PC-9 (cell line): Measurements from ENCODE around the gene COL27A1. TPM values are rescaled to one million over a fixed set of nuclear protein-coding genes. Genes with fewer than 3 reads are reported as not detected.
"Not testable (repeated sequence)": the region's sequence is repeated elsewhere in the genome, so short reads cannot be mapped to it uniquely, and the experiment has no call there.

Experiments used
- BruUV-seq: library from RNA; stranded (reverse); fragments of 400-500 nt; replicated peaks from 2 replicates; lab custom pipeline; 2021; lab: Mats Ljungman, UMichigan
- CTCF ChIA-PET: fragments of 300-600 bp; sonication (Branson Sonifier 250); formaldehyde crosslinking; loops from one replicate; lab custom pipeline; 2022; ENCODE audit warnings: antibody characterized with exemption; lab: Charles Lee
- POLR2A ChIA-PET: fragments of 300-600 bp; sonication (Branson Sonifier 250); formaldehyde crosslinking; loops from one replicate; lab custom pipeline; 2022; ENCODE audit warnings: antibody characterized with exemption; ENCODE audit not compliant: unreplicated experiment; lab: Charles Lee
- DNase-seq, 2 experiments: peaks; one replicate each; pipeline versions ENCODE4 v3.0.0 to v3.0.0-alpha.2; 2015 to 2022; ENCODE audit warnings: mixed read lengths in 1 of 2
- H2AFZ ChIP-seq: fragments of 200-600 bp; sonication (generic); 2 replicates; pipeline ENCODE4 v1.8.1; 2017; ENCODE audit warnings: antibody characterized with exemption
- H3F3A ChIP-seq: fragments of 200-600 bp; sonication (generic); 2 replicates; pipeline ENCODE4 v1.8.1; 2017; ENCODE audit warnings: antibody characterized with exemption, mild to moderate bottlenecking, low read depth; ENCODE audit not compliant: insufficient read depth
- H3K27ac ChIP-seq: fragments of 200-600 bp; sonication (generic); 2 replicates; pipeline ENCODE4 v1.6.1; 2016; ENCODE audit warnings: mixed run types
- H3K27me3 ChIP-seq: fragments of 200-600 bp; sonication (generic); 2 replicates; pipeline ENCODE4 v1.6.1; 2016; ENCODE audit warnings: low read depth, mixed run types; ENCODE audit not compliant: insufficient read depth
- H3K36me3 ChIP-seq: fragments of 200-600 bp; sonication (generic); 2 replicates; pipeline ENCODE4 v1.6.1; 2016; ENCODE audit warnings: low read depth, mixed run types
- H3K4me1 ChIP-seq: fragments of 200-600 bp; sonication (generic); replicated peaks from 2 replicates; pipeline ENCODE4 v1.6.1; 2016; ENCODE audit warnings: mixed run types; ENCODE audit not compliant: insufficient read depth
- H3K4me2 ChIP-seq: fragments of 200-600 bp; sonication (generic); 2 replicates; pipeline ENCODE4 v1.6.1; 2017; ENCODE audit warnings: mixed run types
- H3K4me3 ChIP-seq: fragments of 200-600 bp; sonication (generic); 2 replicates; pipeline ENCODE4 v1.6.1; 2016; ENCODE audit warnings: mixed run types
- H3K79me2 ChIP-seq: fragments of 200-600 bp; sonication (generic); 2 replicates; pipeline ENCODE4 v1.6.1; 2017; ENCODE audit warnings: low read depth, mixed run types
- H3K9me2 ChIP-seq: fragments of 200-600 bp; sonication (generic); 2 replicates; pipeline ENCODE4 v1.8.1; 2017; ENCODE audit warnings: mild to moderate bottlenecking; ENCODE audit not compliant: insufficient read depth
- H3K9me3 ChIP-seq: fragments of 200-600 bp; sonication (generic); 2 replicates; pipeline ENCODE4 v1.8.1; 2016; ENCODE audit warnings: low read depth; ENCODE audit not compliant: insufficient read depth
- H4K20me1 ChIP-seq: fragments of 200-600 bp; sonication (generic); 2 replicates; pipeline ENCODE4 v1.8.1; 2017; ENCODE audit not compliant: insufficient read depth
- CTCF ChIP-seq: fragments of 200-600 bp; sonication (generic); conservative IDR thresholded peaks from 2 replicates; pipeline ENCODE4 v1.6.1; 2017; ENCODE audit warnings: mixed run types, antibody characterized with exemption, mild to moderate bottlenecking, moderate library complexity
- EZH2 ChIP-seq: fragments of 200-600 bp; sonication (generic); IDR thresholded peaks from 2 replicates; pipeline ENCODE4 v1.8.0; 2017; ENCODE audit warnings: antibody characterized with exemption, low read depth
- intact Hi-C: fragments of 100-400 bp; cut with micrococcal nuclease; formaldehyde crosslinking; loops from one replicate; pipeline ENCODE4 v1.10.0; 2022; ENCODE audit not compliant: unreplicated experiment
- total RNA-seq: library from RNA; stranded (reverse); gene quantifications from 2 replicates; pipeline ENCODE4 v1.2.3, GENCODE V29; 2021

COL27A1 gene
- total RNA-seq, 1 experiment from 2014 or later = 0.39 TPM

- no peaks in the 10 kb centered on the region for H3F3A ChIP-seq
- H2AFZ ChIP-seq = peak overlapping the region; percentile 56
- H3K4me3 ChIP-seq = no peak overlapping the region
- no peaks in the 10 kb centered on the region for H4K20me1 ChIP-seq
- peaks cover 6% of the 10 kb centered on the region; the same call in 1 of the 2 replicates for H3K4me1 ChIP-seq
- ChIA-PET POLR2A (no interaction called here), CTCF (no interaction called here)
- no peak overlapping the region for H3K4me2 ChIP-seq
- H3K9me3 ChIP-seq = no peaks in the 10 kb centered on the region
- no peak for DNase-seq
- BruUV-seq = no TSS peak
- H3K9me2 ChIP-seq = no peaks in the 10 kb centered on the region
- no peaks in the 10 kb centered on the region for H3K36me3 ChIP-seq
- H3K79me2 ChIP-seq = no peaks in the 10 kb centered on the region
- intact Hi-C loops = no loop called here
- H3K27me3 ChIP-seq = no peaks in the 10 kb centered on the region
- no peak overlapping the region for H3K27ac ChIP-seq
- TF ChIP-seq EZH2 = no peak
- TF ChIP-seq CTCF = no peak
Measured at GRCh38 chr9:114317665-114318357, 162.5 kb downstream of the COL27A1 start.

- no TSS peak for BruUV-seq
- Histone ChIP-seq H4K20me1 (no peaks in the 10 kb centered on the region), H3K4me2 (no peak overlapping the region), H3K27me3 (no peaks in the 10 kb centered on the region), H2AFZ (no peak overlapping the region), H3F3A (no peaks in the 10 kb centered on the region), H3K4me3 (no peak overlapping the region), H3K27ac (no peak overlapping the region), H3K4me1 (peaks cover 6% of the 10 kb centered on the region; the same call in 1 of the 2 replicates), H3K9me3 (no peaks in the 10 kb centered on the region), H3K36me3 (no peaks in the 10 kb centered on the region), H3K9me2 (no peaks in the 10 kb centered on the region), H3K79me2 (no peaks in the 10 kb centered on the region)
- ChIA-PET CTCF (no interaction called here), POLR2A (no interaction called here)
- intact Hi-C loops = no loop called here
- DNase-seq = no peak
- TF ChIP-seq EZH2 (no peak), CTCF (no peak)
Measured at GRCh38 chr9:114318416-114318815, 163.1 kb downstream of the COL27A1 start.

DNA sequence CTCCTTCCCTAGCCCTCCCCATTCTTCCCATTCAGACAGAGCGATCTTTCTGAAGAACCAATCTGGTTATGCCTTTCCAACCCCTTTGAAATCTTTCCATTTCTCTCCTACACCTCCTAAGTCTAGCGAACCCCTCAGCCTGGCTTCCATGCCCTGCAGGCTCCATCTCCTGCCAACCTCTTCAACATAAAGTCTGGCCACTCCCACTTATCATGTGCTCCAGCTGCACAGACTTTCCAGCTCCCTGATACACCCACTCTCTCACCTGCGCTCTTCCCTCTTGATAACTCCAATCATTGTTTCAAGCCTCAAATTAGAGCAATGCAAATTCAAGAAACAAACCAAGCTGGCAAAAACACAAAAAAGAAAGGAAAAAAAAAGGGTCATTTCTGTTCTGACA lies 163.8 kb downstream of the COL27A1 start:
- BruUV-seq = no TSS peak

DNA sequence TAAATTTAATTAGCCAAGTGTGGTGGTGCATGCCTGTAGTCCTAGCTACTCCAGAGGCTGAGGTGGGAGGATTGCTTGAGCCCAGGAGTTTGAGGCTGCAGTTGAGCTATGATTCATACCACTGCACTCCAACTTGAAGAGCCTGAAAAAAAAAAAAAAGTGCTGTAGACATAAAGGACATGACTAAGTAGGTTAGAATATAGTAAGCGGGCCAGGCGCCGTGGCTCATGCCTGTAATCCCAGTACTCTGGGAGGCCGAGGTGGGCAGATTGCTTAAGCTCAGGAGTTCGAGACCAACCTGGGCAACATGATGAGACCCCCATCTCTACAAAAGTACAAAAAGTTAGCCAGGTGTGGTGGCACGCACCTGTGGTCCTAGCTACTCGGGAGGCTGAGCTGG lies 165.4 kb downstream of the COL27A1 start:
- POLR2A ChIA-PET = interaction anchor here (0.6 kb wide), 1 partner anchor 1873 kb away, joined by 3 read pairs; no protein-coding TSS in a partner anchor
- H3K36me3 ChIP-seq, H3K9me3 ChIP-seq, H3K27ac ChIP-seq, intact Hi-C loops, H3K9me2 ChIP-seq, H3K4me2 ChIP-seq, CTCF ChIA-PET, H3K4me3 ChIP-seq, H3K4me1 ChIP-seq, H3K27me3 ChIP-seq, BruUV-seq, H3F3A ChIP-seq, H4K20me1 ChIP-seq, DNase-seq, H2AFZ ChIP-seq, H3K79me2 ChIP-seq: not testable (repeated sequence)

More for the DNA sequence above, 163.8 kb downstream of the COL27A1 start:
- intact Hi-C loops = no loop called here
- no peaks in the 10 kb centered on the region for H3F3A ChIP-seq
- no peaks in the 10 kb centered on the region for H3K36me3 ChIP-seq
- ChIA-PET CTCF (no interaction called here), POLR2A (no interaction called here)
- no peaks in the 10 kb centered on the region for H3K79me2 ChIP-seq
- H4K20me1 ChIP-seq = no peaks in the 10 kb centered on the region
- TF ChIP-seq EZH2 = no peak
- TF ChIP-seq CTCF = no peak
- H3K27ac ChIP-seq = no peak overlapping the region
- H3K4me3 ChIP-seq = no peak overlapping the region
- no peak overlapping the region for H3K4me2 ChIP-seq
- no peaks in the 10 kb centered on the region for H3K9me2 ChIP-seq
- peaks cover 4% of the 10 kb centered on the region; the same call in 1 of the 2 replicates for H3K27me3 ChIP-seq
- H3K4me1 ChIP-seq = peaks cover 6% of the 10 kb centered on the region; the same call in 1 of the 2 replicates
- no peak for DNase-seq
- H3K9me3 ChIP-seq = no peaks in the 10 kb centered on the region
- no peak overlapping the region for H2AFZ ChIP-seq
